NT2/D1 (cell line): ENCODE measurements around the gene HSD17B1.

Source experiments
- YY1 ChIP-seq: IDR thresholded peaks from 2 replicates; pipeline ENCODE4 v1.6.1; 2011; ENCODE audit not compliant: insufficient read length, insufficient read depth
- ZNF274 ChIP-seq: IDR thresholded peaks from 2 replicates; pipeline ENCODE4 v1.6.1; 2011; ENCODE audit warnings: mild to moderate bottlenecking, low read depth, low read length

DNA sequence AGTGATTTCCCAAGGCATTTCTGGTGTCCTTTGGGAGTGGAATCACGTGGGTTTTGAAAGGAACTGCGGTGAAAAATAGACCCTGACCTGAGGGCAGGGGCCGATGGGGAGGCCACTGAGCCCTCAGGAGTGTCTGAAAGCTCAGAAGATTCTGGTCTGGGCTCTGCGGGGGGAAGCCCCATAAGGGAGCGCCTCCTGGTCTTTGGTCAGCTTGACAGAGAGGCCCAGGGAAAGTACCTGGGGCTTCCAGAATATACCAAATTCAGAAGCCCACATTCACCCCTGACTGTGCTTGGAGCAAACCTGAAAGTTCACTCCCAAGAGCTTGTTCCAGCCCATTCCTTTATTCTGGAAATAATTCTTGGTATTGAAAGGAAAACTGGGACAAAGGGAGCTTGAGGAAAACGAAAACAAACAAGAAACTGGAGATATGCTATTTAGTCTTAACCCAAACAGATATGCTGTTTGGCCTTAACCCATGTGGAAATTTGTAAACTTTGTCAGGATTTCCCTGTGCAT is 39.9 kb upstream of the HSD17B1 start:
- TF ChIP-seq ZNF274 (no peak), YY1 (no peak)
